Adrenal gland (tissue), 12 donors: ENCODE data around the gene HSPA1L. TPM values are rescaled to one million over a fixed set of nuclear protein-coding genes. Genes with fewer than 3 reads are reported as not detected.

ENCODE experiments used
- DNase-seq, 7 donors: peaks; one replicate each; pipeline ENCODE4 v3.0.0-alpha.2; 2019 to 2020
- H3K27ac ChIP-seq, 5 donors: fragments of 200-600 bp; sonication (generic) in 4 of 5; 1 replicate in 3 of 5; 2 replicates in 2 of 5; pipeline versions ENCODE4 v1.5.1 to v1.8.0; 2016 to 2020; ENCODE audit warnings: mild to moderate bottlenecking in 1 of 5
- H3K27me3 ChIP-seq: fragments of 200-600 bp; 2 replicates; pipeline ENCODE4 v1.8.0; 2021
- H3K36me3 ChIP-seq, 2 donors: fragments of 200-600 bp; replicated peaks in 1 of 2; 1 replicate in 1 of 2; 2 replicates in 1 of 2; pipeline versions ENCODE4 v1.5.1 to v1.8.0; 2018 to 2022
- H3K4me1 ChIP-seq, 2 donors: fragments of 200-600 bp; replicated peaks in 1 of 2; 1 replicate in 1 of 2; 2 replicates in 1 of 2; pipeline versions ENCODE4 v1.5.1 to v1.8.0; 2018 to 2021
- H3K4me3 ChIP-seq, 4 donors: fragments of 200-600 bp; sonication (generic) in 3 of 4; one replicate each; pipeline ENCODE4 v1.5.1; 2016 to 2018
- H3K9me3 ChIP-seq, 3 donors: fragments of 200-600 bp; sonication (generic) in 1 of 3; replicated peaks in 1 of 3; 1 replicate in 2 of 3; 2 replicates in 1 of 3; pipeline versions ENCODE4 v1.5.1 to v1.8.0; 2016 to 2021
- CTCF ChIP-seq, 6 experiments: fragments of 450-650 bp in 4 of 6; fragments of 200-600 bp in 2 of 6; sonication (generic) in 1 of 6; IDR thresholded peaks; 1 replicate in 5 of 6; 2 replicates in 1 of 6; pipeline versions ENCODE4 v1.5.1 to v1.8.0; 2016 to 2021; ENCODE audit warnings: antibody characterized with exemption in 6 of 6, mild to moderate bottlenecking in 2 of 6, moderate library complexity in 1 of 6
- POLR2A ChIP-seq, 2 donors: fragments of 450-650 bp; IDR thresholded peaks; one replicate each; pipeline ENCODE4 v1.6.1; 2017; ENCODE audit warnings: antibody characterized with exemption in 2 of 2, mild to moderate bottlenecking in 2 of 2, moderate library complexity in 1 of 2
- WGBS, 4 donors: extraction: QIAGEN DNeasy Blood & Tissue Kit in 2 of 4; methylation state at CpG; one replicate each; pipeline versions ENCODE4 v1.1.5 to v1.1.7; 2013 to 2017; 5-methylcytosine and 5-hydroxymethylcytosine counted together
- intact Hi-C, 2 donors: fragments of 100-400 bp; cut with DNase I; formaldehyde crosslinking; loops; one replicate each; pipeline versions ENCODE4 v1.14.1 to v1.15.0; 2022 to 2023
- polyA plus RNA-seq, 3 donors: library from polyadenylated mRNA; stranded (reverse); fragments of 200-250 nt in 2 of 3; fragments of 350-450 nt in 1 of 3; fragmentation: Illumina TruSeq in 1 of 3; extraction: RNeasy Lipid Tissue Mini Kit (QIAGEN cat#74804) in 1 of 3; gene quantifications; one replicate each; pipeline ENCODE4 v1.2.3, GENCODE V29; 2013 to 2014
- total RNA-seq, 9 donors: library from RNA; depleted of rRNA in 4 of 9; stranded (reverse); fragments of >200 nt in 4 of 9; fragments of 120-200 nt in 1 of 9; fragmentation: NEBNext Ultra II Directional in 1 of 9; extraction: Animal tissue kit (Norgen Biotek cat#: 25700) in 1 of 9; gene quantifications; one replicate each; pipeline versions ENCODE4 v1.1.0 to v1.2.4, GENCODE V29; 2013 to 2023
- donor health status: healthy with polysubstance abuse.
- donor health status: Bipolar disorder and iron deficiency.
- donor health status: DM: yes; HTN: yes; CAD: no.
- donor health status: DM: no; HTN: no; CAD: no.
- donor health status: DM: no; HTN: no; CAD: no.
- donor health status: DM: yes; HTN: yes; CAD: no.

The HSPA1L gene
- total and polyA plus RNA-seq, 12 donors: 0.79 to 5.3 (median 1.9) TPM

GRCh38 chr6:31836474-31837368, 21.6 kb upstream of the HSPA1L start:
- intact Hi-C loops: loop anchor here (5.0 to 10.0 kb wide), 2 partner anchors 149 to 152 kb away; partner anchors contain the start of gene LY6G5C (in 1 of the 2)
- WGBS, 4 donors: 13 to 30% (median 19%) methylated on average over 12 of the region's 12 CpGs
- Histone ChIP-seq H3K4me1 (peaks cover 25 to 41% of the 10 kb centered on the region in 2 donors), H3K4me3 (peak overlapping the region in 2 of 4 donors; percentile 62 to 92), H3K36me3 (peaks cover 0 to 40% of the 10 kb centered on the region in 2 donors), H3K27ac (peak overlapping the region; percentile 3 to 96 (median 47)), H3K9me3 (no peaks in the 10 kb centered on the region), H3K27me3 (no peaks in the 10 kb centered on the region)
- no peak for DNase-seq
- TF ChIP-seq CTCF (IDR thresholded peaks at IDR 0.05) (no peak), POLR2A (IDR thresholded peaks at IDR 0.05) (no peak)

- no peaks in the 10 kb centered on the region for H3K27me3 ChIP-seq
- 14 to 47% (median 19%) methylated on average over 13 to 14 of the region's 14 CpGs for WGBS, 4 donors
- H3K4me1 ChIP-seq: peaks cover 25 to 46% of the 10 kb centered on the region in 2 donors
- no peak for TF ChIP-seq CTCF (IDR thresholded peaks at IDR 0.05)
- TF ChIP-seq POLR2A (IDR thresholded peaks at IDR 0.05): no peak
- intact Hi-C loops: loop anchor here (5.0 to 10.0 kb wide), 2 partner anchors 149 to 151 kb away; partner anchors contain the start of gene LY6G5C (in 1 of the 2)
- peaks cover 0 to 39% of the 10 kb centered on the region in 2 donors for H3K36me3 ChIP-seq
- H3K4me3 ChIP-seq: peak overlapping the region in 2 of 4 donors; percentile 62 to 92
- H3K9me3 ChIP-seq: no peaks in the 10 kb centered on the region
- DNase-seq: peak in 1 of 7 donors; percentile 29
- peak overlapping the region in 4 of 5 donors; percentile 3 to 96 (median 66) for H3K27ac ChIP-seq
Observed at GRCh38 chr6:31836047-31836473, 21.0 kb upstream of the HSPA1L start.

GRCh38 chr6:31834367-31835250, 19.5 kb upstream of the HSPA1L start:
- Histone ChIP-seq H3K27me3 (no peaks in the 10 kb centered on the region), H3K36me3 (peaks cover 0 to 25% of the 10 kb centered on the region in 2 donors), H3K4me1 (peaks cover 25 to 49% of the 10 kb centered on the region in 2 donors), H3K27ac (peak overlapping the region; percentile 85 to 97 (median 95)), H3K9me3 (no peaks in the 10 kb centered on the region), H3K4me3 (peak overlapping the region; percentile 62 to 93 (median 84))
- DNase-seq: peak; percentile 88 to 92 (median 90)
- WGBS, 4 donors: 0% methylated on average over 33 to 59 of the region's 59 CpGs
- intact Hi-C loops: loop anchor here (5.0 to 10.0 kb wide), 2 partner anchors 147 to 150 kb away; partner anchors contain the start of gene LY6G5C (in 1 of the 2)
- TF ChIP-seq POLR2A (IDR thresholded peaks at IDR 0.05) (peak; percentile 19 to 75), CTCF (IDR thresholded peaks at IDR 0.05) (no peak)
